ENCODE results near the gene CEP164.

- TF ChIP-seq CTCF (IDR thresholded peaks at IDR 0.05 in 2 of 3, conservative IDR thresholded peaks at IDR 0.05 in 1 of 3; ENCODE audit: control insufficient read depth in 2 of 3, extremely low read depth in 1 of 3, insufficient read depth in 1 of 3, low read depth in 3 of 3, low read length in 3 of 3) (no peak), ZZZ3 (IDR thresholded peaks at IDR 0.05; ENCODE audit: control insufficient read depth, insufficient read length, low read depth) (no peak), BMI1 (IDR thresholded peaks at IDR 0.05; ENCODE audit: borderline replicate concordance) (no peak), RFX5 (IDR thresholded peaks at IDR 0.05; ENCODE audit: low read depth, low read length) (no peak)
Observed at GRCh38 chr11:117369534-117369933, 41.9 kb downstream of the CEP164 start.

All from GM12878 (cell line).